ENCODE data around the gene SMIM29.
A peak's percentile ranks its signal among the peaks of the same experiment; 100 is the strongest.

Gene SMIM29

GRCh38 chr6:34243901-34244884 lies 4.6 kb downstream of the SMIM29 start:
- no peaks in the 10 kb centered on the region for H3K27me3 ChIP-seq (ENCODE audit: low read length)
- H3K9ac ChIP-seq (ENCODE audit: low read length): no peak overlapping the region
- peak overlapping the region; percentile 16 for H3K27ac ChIP-seq (ENCODE audit: low read depth, low read length)
- H4K20me1 ChIP-seq (ENCODE audit: low read depth, low read length): peaks cover 22% of the 10 kb centered on the region
- peaks cover 24% of the 10 kb centered on the region for H3K36me3 ChIP-seq (ENCODE audit: low read length)
- H3F3A ChIP-seq (ENCODE audit: insufficient read depth): peaks cover 83% of the 10 kb centered on the region
- no peaks in the 10 kb centered on the region for H3K9me2 ChIP-seq (replicated peaks; ENCODE audit: insufficient read depth, low read length)
- no peaks in the 10 kb centered on the region for H3K9me3 ChIP-seq (ENCODE audit: insufficient read depth, low read length)
- H2AFZ ChIP-seq (ENCODE audit: low read depth, low read length, severe bottlenecking): no peak overlapping the region
- no peak overlapping the region for H3K4me2 ChIP-seq (ENCODE audit: low read depth, low read length, poor library complexity, severe bottlenecking)
- peaks cover 36% of the 10 kb centered on the region for H3K79me2 ChIP-seq (ENCODE audit: insufficient read depth, low read length)
- H3K4me3 ChIP-seq (ENCODE audit: insufficient read depth, low read length, poor library complexity, severe bottlenecking): no peak overlapping the region
- TF ChIP-seq EZH2phosphoT487 (conservative IDR thresholded peaks at IDR 0.05; ENCODE audit: low read length): no peak
- TF ChIP-seq, protein P1, sequence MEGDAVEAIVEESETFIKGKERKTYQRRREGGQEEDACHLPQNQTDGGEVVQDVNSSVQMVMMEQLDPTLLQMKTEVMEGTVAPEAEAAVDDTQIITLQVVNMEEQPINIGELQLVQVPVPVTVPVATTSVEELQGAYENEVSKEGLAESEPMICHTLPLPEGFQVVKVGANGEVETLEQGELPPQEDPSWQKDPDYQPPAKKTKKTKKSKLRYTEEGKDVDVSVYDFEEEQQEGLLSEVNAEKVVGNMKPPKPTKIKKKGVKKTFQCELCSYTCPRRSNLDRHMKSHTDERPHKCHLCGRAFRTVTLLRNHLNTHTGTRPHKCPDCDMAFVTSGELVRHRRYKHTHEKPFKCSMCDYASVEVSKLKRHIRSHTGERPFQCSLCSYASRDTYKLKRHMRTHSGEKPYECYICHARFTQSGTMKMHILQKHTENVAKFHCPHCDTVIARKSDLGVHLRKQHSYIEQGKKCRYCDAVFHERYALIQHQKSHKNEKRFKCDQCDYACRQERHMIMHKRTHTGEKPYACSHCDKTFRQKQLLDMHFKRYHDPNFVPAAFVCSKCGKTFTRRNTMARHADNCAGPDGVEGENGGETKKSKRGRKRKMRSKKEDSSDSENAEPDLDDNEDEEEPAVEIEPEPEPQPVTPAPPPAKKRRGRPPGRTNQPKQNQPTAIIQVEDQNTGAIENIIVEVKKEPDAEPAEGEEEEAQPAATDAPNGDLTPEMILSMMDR (IDR thresholded peaks at IDR 0.05; ENCODE audit: insufficient read depth, low read length, poor library complexity, severe bottlenecking): peak; percentile 38

GRCh38 chr6:34243131-34243771 lies 5.6 kb downstream of the SMIM29 start:
- Histone ChIP-seq H3K4me3 (ENCODE audit: insufficient read depth, low read length, poor library complexity, severe bottlenecking) (no peak overlapping the region), H3K9ac (ENCODE audit: low read length) (no peak overlapping the region), H3K9me3 (ENCODE audit: insufficient read depth, low read length) (no peaks in the 10 kb centered on the region), H3K36me3 (ENCODE audit: low read length) (peaks cover 28% of the 10 kb centered on the region), H2AFZ (ENCODE audit: low read depth, low read length, severe bottlenecking) (no peak overlapping the region), H3K4me2 (ENCODE audit: low read depth, low read length, poor library complexity, severe bottlenecking) (no peak overlapping the region), H3F3A (ENCODE audit: insufficient read depth) (peaks cover 90% of the 10 kb centered on the region), H3K9me2 (replicated peaks; ENCODE audit: insufficient read depth, low read length) (no peaks in the 10 kb centered on the region), H4K20me1 (ENCODE audit: low read depth, low read length) (peaks cover 25% of the 10 kb centered on the region), H3K79me2 (ENCODE audit: insufficient read depth, low read length) (peaks cover 46% of the 10 kb centered on the region), H3K27ac (ENCODE audit: low read depth, low read length) (peak overlapping the region; percentile 4; the same call in 1 of the 2 replicates), H3K27me3 (ENCODE audit: low read length) (no peaks in the 10 kb centered on the region)
- TF ChIP-seq EZH2phosphoT487 (conservative IDR thresholded peaks at IDR 0.05; ENCODE audit: low read length): no peak
- TF ChIP-seq, protein P1 (IDR thresholded peaks at IDR 0.05; ENCODE audit: insufficient read depth, low read length, poor library complexity, severe bottlenecking): no peak

- H3K27ac ChIP-seq (ENCODE audit: low read depth, low read length): no peak overlapping the region
- H3K9me3 ChIP-seq (ENCODE audit: insufficient read depth, low read length): no peaks in the 10 kb centered on the region
- peaks cover 84% of the 10 kb centered on the region for H3F3A ChIP-seq (ENCODE audit: insufficient read depth)
- H3K4me2 ChIP-seq (ENCODE audit: low read depth, low read length, poor library complexity, severe bottlenecking): no peak overlapping the region
- no peak overlapping the region for H2AFZ ChIP-seq (ENCODE audit: low read depth, low read length, severe bottlenecking)
- TF ChIP-seq, protein P1 (IDR thresholded peaks at IDR 0.05; ENCODE audit: insufficient read depth, low read length, poor library complexity, severe bottlenecking): no peak
- no peak for TF ChIP-seq EZH2phosphoT487 (conservative IDR thresholded peaks at IDR 0.05; ENCODE audit: low read length)
- peaks cover 53% of the 10 kb centered on the region for H3K79me2 ChIP-seq (ENCODE audit: insufficient read depth, low read length)
- H3K27me3 ChIP-seq (ENCODE audit: low read length): no peaks in the 10 kb centered on the region
- peaks cover 25% of the 10 kb centered on the region for H4K20me1 ChIP-seq (ENCODE audit: low read depth, low read length)
- peaks cover 28% of the 10 kb centered on the region for H3K36me3 ChIP-seq (ENCODE audit: low read length)
- no peak overlapping the region for H3K4me3 ChIP-seq (ENCODE audit: insufficient read depth, low read length, poor library complexity, severe bottlenecking)
- H3K9ac ChIP-seq (ENCODE audit: low read length): no peak overlapping the region
- no peaks in the 10 kb centered on the region for H3K9me2 ChIP-seq (replicated peaks; ENCODE audit: insufficient read depth, low read length)
These were observed 6.3 kb downstream of the SMIM29 start for GRCh38 chr6:34242252-34243130.
